SK-N-SH (cell line): ENCODE results near the gene GDPD5.

Experiments
- FOXM1 ChIP-seq: IDR thresholded peaks from 2 replicates; pipeline ENCODE4 v1.4.0; 2012; ENCODE audit warnings: low read depth, mild to moderate bottlenecking
- GABPA ChIP-seq: IDR thresholded peaks from 2 replicates; pipeline ENCODE4 v1.4.0; 2012; ENCODE audit warnings: low read depth, mild to moderate bottlenecking
- GATA2 ChIP-seq: sonication (generic); formaldehyde crosslinking; IDR thresholded peaks from 2 replicates; pipeline ENCODE4 v1.5.0; 2020; ENCODE audit warnings: mild to moderate bottlenecking, missing genetic modification reagents
- RAD21 ChIP-seq: IDR thresholded peaks from 2 replicates; pipeline ENCODE4 v1.6.1; 2012; ENCODE audit warnings: mild to moderate bottlenecking, low read length
- RCOR1 ChIP-seq: fragments of 150-350 bp; IDR thresholded peaks from 2 replicates; pipeline ENCODE4 v1.6.1; 2017; ENCODE audit warnings: antibody characterized with exemption, low read length
- REST ChIP-seq: IDR thresholded peaks from 2 replicates; pipeline ENCODE4 v1.6.1; 2012; ENCODE audit warnings: mild to moderate bottlenecking, low read depth, low read length, moderate library complexity
- TAF1 ChIP-seq: IDR thresholded peaks from 2 replicates; pipeline ENCODE4 v1.6.1; 2012; ENCODE audit warnings: low read depth, mild to moderate bottlenecking, low read length, moderate library complexity, borderline replicate concordance
- TF ChIP-seq, protein P1 (sequence below): fragments of 200-600 bp; sonication (generic); IDR thresholded peaks from 2 replicates; pipeline ENCODE4 v1.6.1; 2017; ENCODE audit warnings: antibody characterized with exemption, mild to moderate bottlenecking, moderate library complexity

- TF ChIP-seq GATA2 (CRISPR knock-in tag) (no peak), TAF1 (no peak), GABPA (no peak), RCOR1 (no peak), REST (0 out of 2 replicates have a peak, but pooled peaks have one; percentile 49), RAD21 (no peak), FOXM1 (no peak)
- TF ChIP-seq, protein P1, sequence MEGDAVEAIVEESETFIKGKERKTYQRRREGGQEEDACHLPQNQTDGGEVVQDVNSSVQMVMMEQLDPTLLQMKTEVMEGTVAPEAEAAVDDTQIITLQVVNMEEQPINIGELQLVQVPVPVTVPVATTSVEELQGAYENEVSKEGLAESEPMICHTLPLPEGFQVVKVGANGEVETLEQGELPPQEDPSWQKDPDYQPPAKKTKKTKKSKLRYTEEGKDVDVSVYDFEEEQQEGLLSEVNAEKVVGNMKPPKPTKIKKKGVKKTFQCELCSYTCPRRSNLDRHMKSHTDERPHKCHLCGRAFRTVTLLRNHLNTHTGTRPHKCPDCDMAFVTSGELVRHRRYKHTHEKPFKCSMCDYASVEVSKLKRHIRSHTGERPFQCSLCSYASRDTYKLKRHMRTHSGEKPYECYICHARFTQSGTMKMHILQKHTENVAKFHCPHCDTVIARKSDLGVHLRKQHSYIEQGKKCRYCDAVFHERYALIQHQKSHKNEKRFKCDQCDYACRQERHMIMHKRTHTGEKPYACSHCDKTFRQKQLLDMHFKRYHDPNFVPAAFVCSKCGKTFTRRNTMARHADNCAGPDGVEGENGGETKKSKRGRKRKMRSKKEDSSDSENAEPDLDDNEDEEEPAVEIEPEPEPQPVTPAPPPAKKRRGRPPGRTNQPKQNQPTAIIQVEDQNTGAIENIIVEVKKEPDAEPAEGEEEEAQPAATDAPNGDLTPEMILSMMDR: no peak
These were observed 32.1 kb upstream of the GDPD5 start for GRCh38 chr11:75557666-75558494.
